HG03097 (cell line): ENCODE results near the gene ADAM30.
"Not testable (repeated sequence)": the region's sequence is repeated elsewhere in the genome, so short reads cannot be mapped to it uniquely, and the experiment has no call there.

ENCODE experiments used
- ATAC-seq: cut with Tn5 transposase; IDR thresholded peaks from one replicate; pipeline ENCODE4 v1.9.1; 2021; ENCODE audit not compliant: unreplicated experiment, low FRiP score

ADAM30 gene

GRCh38 chr1:119879510-119880434 lies 16.5 kb downstream of the ADAM30 start:
- ATAC-seq: no peak

- no peak for ATAC-seq
These were observed 18.1 kb downstream of the ADAM30 start for GRCh38 chr1:119878171-119878570.

- ATAC-seq: no peak
These were observed 22.1 kb downstream of the ADAM30 start for GRCh38 chr1:119874186-119874585.

- ATAC-seq: no peak
These were observed 22.9 kb downstream of the ADAM30 start for GRCh38 chr1:119873135-119874015.

GRCh38 chr1:119871881-119872280 lies 24.4 kb downstream of the ADAM30 start:
- ATAC-seq: no peak

- ATAC-seq: no peak
These were observed 25.3 kb downstream of the ADAM30 start for GRCh38 chr1:119870917-119871596.

GRCh38 chr1:119869995-119870394 lies 26.3 kb downstream of the ADAM30 start:
- ATAC-seq: no peak

- no peak for ATAC-seq
These were observed 28.1 kb downstream of the ADAM30 start for GRCh38 chr1:119868176-119868575.

GRCh38 chr1:119866451-119866850 lies 29.9 kb downstream of the ADAM30 start:
- ATAC-seq: no peak

- no peak for ATAC-seq
These were observed 30.7 kb downstream of the ADAM30 start for GRCh38 chr1:119865627-119866026.

- ATAC-seq: no peak
These were observed 34.0 kb downstream of the ADAM30 start for GRCh38 chr1:119862276-119862675.

- ATAC-seq: no peak
These were observed 34.8 kb downstream of the ADAM30 start for GRCh38 chr1:119861547-119861946.

- no peak for ATAC-seq
These were observed 36.7 kb downstream of the ADAM30 start for GRCh38 chr1:119859647-119860046.

- not testable (repeated sequence) for ATAC-seq
These were observed 37.6 kb downstream of the ADAM30 start for GRCh38 chr1:119858556-119859214.

- ATAC-seq: no peak
These were observed 38.2 kb downstream of the ADAM30 start for GRCh38 chr1:119858126-119858525.

- no peak for ATAC-seq
These were observed 43.2 kb downstream of the ADAM30 start for GRCh38 chr1:119853155-119853554.

GRCh38 chr1:119844206-119844605 lies 52.1 kb downstream of the ADAM30 start:
- not testable (repeated sequence) for ATAC-seq
